ENCODE data around the gene ZNF35. TPM values are rescaled to one million over a fixed set of nuclear protein-coding genes. Genes with fewer than 3 reads are reported as not detected.
"Not testable (repeated sequence)": the region's sequence is repeated elsewhere in the genome, so short reads cannot be mapped to it uniquely, and the experiment has no call there.

The ZNF35 gene
- polyA plus RNA-seq, 1 experiment = 8.1 TPM

- Histone ChIP-seq H3K9me3 (ENCODE audit: control insufficient read depth, insufficient read depth, low read length) (peaks cover 8% of the 10 kb centered on the region; the same call in 1 of the 2 replicates), H3K4me3 (ENCODE audit: low read depth, low read length) (no peak overlapping the region), H3K27me3 (ENCODE audit: control insufficient read depth, insufficient read depth, low read length) (no peaks in the 10 kb centered on the region), H3K27ac (ENCODE audit: low read depth, low read length) (no peak overlapping the region)
- ChIA-PET POLR2A (no interaction called here), CTCF (no interaction called here)
- no peak for DNase-seq (ENCODE audit: low read depth, low spot score)
- TF ChIP-seq CTCF (IDR thresholded peaks at IDR 0.05; ENCODE audit: low read depth, low read length) = no peak
These were observed 16.6 kb downstream of the ZNF35 start for GRCh38 chr3:44665173-44665572.

GRCh38 chr3:44666346-44666745, 17.8 kb downstream of the ZNF35 start:
- TF ChIP-seq CTCF (IDR thresholded peaks at IDR 0.05; ENCODE audit: low read depth, low read length) = no peak
- DNase-seq (ENCODE audit: low read depth, low spot score) = no peak
- H3K9me3 ChIP-seq (ENCODE audit: control insufficient read depth, insufficient read depth, low read length) = peaks cover 4% of the 10 kb centered on the region; the same call in 1 of the 2 replicates
- H3K27ac ChIP-seq (ENCODE audit: low read depth, low read length) = no peak overlapping the region
- H3K4me3 ChIP-seq (ENCODE audit: low read depth, low read length) = no peak overlapping the region
- CTCF ChIA-PET = no interaction called here
- no peaks in the 10 kb centered on the region for H3K27me3 ChIP-seq (ENCODE audit: control insufficient read depth, insufficient read depth, low read length)
- POLR2A ChIA-PET = no interaction called here

GRCh38 chr3:44669760-44670159, 21.2 kb downstream of the ZNF35 start:
- CTCF ChIA-PET = no interaction called here
- no peak for DNase-seq (ENCODE audit: low read depth, low spot score)
- H3K9me3 ChIP-seq (ENCODE audit: control insufficient read depth, insufficient read depth, low read length) = no peaks in the 10 kb centered on the region; the same call in 1 of the 2 replicates
- POLR2A ChIA-PET = no interaction called here
- H3K4me3 ChIP-seq (ENCODE audit: low read depth, low read length) = no peak overlapping the region
- no peak for TF ChIP-seq CTCF (IDR thresholded peaks at IDR 0.05; ENCODE audit: low read depth, low read length)
- no peak overlapping the region for H3K27ac ChIP-seq (ENCODE audit: low read depth, low read length)
- H3K27me3 ChIP-seq (ENCODE audit: control insufficient read depth, insufficient read depth, low read length) = no peaks in the 10 kb centered on the region

GRCh38 chr3:44673466-44673865, 24.9 kb downstream of the ZNF35 start:
- CTCF ChIA-PET; H3K27ac ChIP-seq (ENCODE audit: low read depth, low read length); H3K4me3 ChIP-seq (ENCODE audit: low read depth, low read length); H3K27me3 ChIP-seq (ENCODE audit: control insufficient read depth, insufficient read depth, low read length); DNase-seq (ENCODE audit: low read depth, low spot score); POLR2A ChIA-PET; H3K9me3 ChIP-seq (ENCODE audit: control insufficient read depth, insufficient read depth, low read length): not testable (repeated sequence)

GRCh38 chr3:44674211-44674610, 25.7 kb downstream of the ZNF35 start:
- Histone ChIP-seq H3K9me3 (ENCODE audit: control insufficient read depth, insufficient read depth, low read length) (no peaks in the 10 kb centered on the region; the same call in 1 of the 2 replicates), H3K4me3 (ENCODE audit: low read depth, low read length) (no peak overlapping the region), H3K27me3 (ENCODE audit: control insufficient read depth, insufficient read depth, low read length) (no peaks in the 10 kb centered on the region), H3K27ac (ENCODE audit: low read depth, low read length) (no peak overlapping the region)
- ChIA-PET CTCF (no interaction called here), POLR2A (no interaction called here)
- TF ChIP-seq CTCF (IDR thresholded peaks at IDR 0.05; ENCODE audit: low read depth, low read length) = no peak
- no peak for DNase-seq (ENCODE audit: low read depth, low spot score)

All from AG04450 (cell line).